H9 (cell line): ENCODE results near the gene THSD4. TPM values are rescaled to one million over a fixed set of nuclear protein-coding genes. Genes with fewer than 3 reads are reported as not detected.
A peak's percentile ranks its signal among the peaks of the same experiment; 100 is the strongest.

ENCODE experiments used
- DNase-seq: peaks from one replicate; pipeline ENCODE4 v3.0.0-alpha.2; 2017
- H2AFZ ChIP-seq: one replicate; pipeline ENCODE4 v1.6.1; 2013; ENCODE audit warnings: mild to moderate bottlenecking, low read length, control low read depth, moderate library complexity
- H2AK5ac ChIP-seq: 2 replicates; pipeline ENCODE4 v1.6.1; 2013; ENCODE audit warnings: low read length, control low read depth, mixed read lengths; ENCODE audit not compliant: insufficient read length
- H2BK120ac ChIP-seq: one replicate; pipeline ENCODE4 v1.6.1; 2013; ENCODE audit warnings: low read depth, mild to moderate bottlenecking, low read length, control low read depth, inconsistent platforms; ENCODE audit not compliant: poor library complexity, severe bottlenecking
- H2BK12ac ChIP-seq: 2 replicates; pipeline ENCODE4 v1.6.1; 2013; ENCODE audit warnings: low read length, control low read depth, mixed read lengths, low read depth; ENCODE audit not compliant: insufficient read length
- H2BK15ac ChIP-seq: 2 replicates; pipeline ENCODE4 v1.6.1; 2013; ENCODE audit warnings: low read depth, low read length, control low read depth
- H2BK20ac ChIP-seq: one replicate; pipeline ENCODE4 v1.6.1; 2013; ENCODE audit warnings: low read depth, mild to moderate bottlenecking, low read length, control low read depth, inconsistent platforms; ENCODE audit not compliant: poor library complexity, severe bottlenecking
- H2BK5ac ChIP-seq: 2 replicates; pipeline ENCODE4 v1.6.1; 2013; ENCODE audit warnings: low read length, control low read depth, mixed read lengths; ENCODE audit not compliant: insufficient read length
- H3K14ac ChIP-seq: 2 replicates; pipeline ENCODE4 v1.6.1; 2013; ENCODE audit warnings: low read length, control low read depth; ENCODE audit not compliant: insufficient read depth
- H3K18ac ChIP-seq: 2 replicates; pipeline ENCODE4 v1.6.1; 2013; ENCODE audit warnings: low read depth, mild to moderate bottlenecking, mixed read lengths, low read length, control low read depth; ENCODE audit not compliant: insufficient read length
- H3K23ac ChIP-seq: 2 replicates; pipeline ENCODE4 v1.6.1; 2013; ENCODE audit warnings: low read length, control low read depth, mixed read lengths, low read depth; ENCODE audit not compliant: insufficient read length
- H3K23me2 ChIP-seq: 2 replicates; pipeline ENCODE4 v1.6.1; 2013; ENCODE audit warnings: low read depth, mild to moderate bottlenecking, mixed read lengths, low read length, control low read depth; ENCODE audit not compliant: insufficient read length, poor library complexity, severe bottlenecking
- H3K27ac ChIP-seq: 2 replicates; pipeline ENCODE4 v1.5.1; 2013; ENCODE audit warnings: low read length, control low read depth, mixed read lengths, low read depth; ENCODE audit not compliant: insufficient read length
- H3K27me3 ChIP-seq: 2 replicates; pipeline ENCODE4 v1.6.1; 2013; ENCODE audit warnings: low read length, control low read depth, inconsistent platforms; ENCODE audit not compliant: insufficient read depth
- H3K4ac ChIP-seq: 2 replicates; pipeline ENCODE4 v1.6.1; 2013; ENCODE audit warnings: low read depth, mild to moderate bottlenecking, control low read depth, inconsistent platforms, low read length, moderate library complexity
- H3K4me1 ChIP-seq: 2 replicates; pipeline ENCODE4 v1.6.1; 2013; ENCODE audit warnings: low read length, control low read depth, inconsistent platforms; ENCODE audit not compliant: insufficient read depth
- H3K4me2 ChIP-seq: 2 replicates; pipeline ENCODE4 v1.6.1; 2013; ENCODE audit warnings: low read length, control low read depth, mixed read lengths; ENCODE audit not compliant: insufficient read length, insufficient read depth
- H3K56ac ChIP-seq: 2 replicates; pipeline ENCODE4 v1.6.1; 2013; ENCODE audit warnings: low read depth, mild to moderate bottlenecking, mixed read lengths, low read length, control low read depth; ENCODE audit not compliant: insufficient read length
- H3K79me1 ChIP-seq: 2 replicates; pipeline ENCODE4 v1.6.1; 2013; ENCODE audit warnings: low read depth, mild to moderate bottlenecking, moderate library complexity, low read length, control low read depth, inconsistent platforms; ENCODE audit not compliant: insufficient read depth, poor library complexity, severe bottlenecking
- H3K79me2 ChIP-seq: 2 replicates; pipeline ENCODE4 v1.6.1; 2013; ENCODE audit warnings: low read length, control low read depth, inconsistent platforms; ENCODE audit not compliant: insufficient read depth
- H3K9ac ChIP-seq: 2 replicates; pipeline ENCODE4 v1.6.1; 2013; ENCODE audit warnings: low read length, control low read depth, mixed read lengths; ENCODE audit not compliant: insufficient read length; ENCODE audit errors: extremely low read depth
- H3K9me3 ChIP-seq: one replicate; pipeline ENCODE4 v1.6.1; 2013; ENCODE audit warnings: low read depth, low read length, inconsistent platforms; ENCODE audit not compliant: control insufficient read depth
- H3T11ph ChIP-seq: one replicate; pipeline ENCODE4 v1.6.1; 2013; ENCODE audit warnings: mild to moderate bottlenecking, low read length, control low read depth, inconsistent platforms
- H4K20me1 ChIP-seq: one replicate; pipeline ENCODE4 v1.6.1; 2013; ENCODE audit not compliant: control insufficient read depth, insufficient read length, insufficient read depth
- H4K5ac ChIP-seq: 2 replicates; pipeline ENCODE4 v1.6.1; 2013; ENCODE audit warnings: low read depth, mild to moderate bottlenecking, mixed read lengths, low read length, control low read depth; ENCODE audit not compliant: insufficient read length
- H4K8ac ChIP-seq: replicated peaks from 2 replicates; pipeline ENCODE4 v1.6.1; 2013; ENCODE audit warnings: low read length, control low read depth, mixed read lengths, low read depth; ENCODE audit not compliant: insufficient read length
- H4K91ac ChIP-seq: 2 replicates; pipeline ENCODE4 v1.6.1; 2013; ENCODE audit warnings: low read depth, mild to moderate bottlenecking, moderate library complexity, mixed read lengths, low read length, control low read depth; ENCODE audit not compliant: insufficient read length
- H3K27ac Mint-ChIP-seq, 3 experiments: 2 replicates in 2 of 3; 3 replicates in 1 of 3; pipeline ENCODE4 v1.8.0; 2020 to 2021; ENCODE audit warnings: mixed read lengths in 3 of 3, mild to moderate bottlenecking in 1 of 3, moderate library complexity in 1 of 3
- H3K27me3 Mint-ChIP-seq: 2 replicates; pipeline ENCODE4 v1.8.0; 2021; ENCODE audit warnings: low read depth, mild to moderate bottlenecking, moderate library complexity, mixed read lengths
- H3K36me3 Mint-ChIP-seq, 3 experiments: 2 replicates in 2 of 3; 3 replicates in 1 of 3; pipeline ENCODE4 v1.8.0; 2020 to 2021; ENCODE audit warnings: low read depth in 3 of 3, mixed read lengths in 3 of 3; ENCODE audit not compliant: insufficient read depth in 1 of 3
- H3K4me1 Mint-ChIP-seq, 2 experiments: 2 replicates each; pipeline ENCODE4 v1.8.0; 2020; ENCODE audit warnings: mixed read lengths in 2 of 2
- H3K4me3 Mint-ChIP-seq, 2 experiments: 2 replicates in 1 of 2; 3 replicates in 1 of 2; pipeline ENCODE4 v1.8.0; 2020 to 2021; ENCODE audit warnings: mild to moderate bottlenecking in 2 of 2, mixed read lengths in 2 of 2, moderate library complexity in 1 of 2
- H3K9me3 Mint-ChIP-seq, 2 experiments: 2 replicates in 1 of 2; 3 replicates in 1 of 2; pipeline ENCODE4 v1.8.0; 2020; ENCODE audit warnings: mild to moderate bottlenecking in 2 of 2, mixed read lengths in 2 of 2, moderate library complexity in 1 of 2
- CTCF ChIP-seq: fragments of 200-600 bp; sonication (generic); conservative IDR thresholded peaks from 3 replicates; pipeline ENCODE4 v1.8.0; 2021; ENCODE audit warnings: antibody characterized with exemption, mild to moderate bottlenecking
- WGBS: extraction: QIAGEN DNeasy Blood & Tissue Kit; methylation state at CpG from one replicate; pipeline ENCODE4 v1.1.7; 2013; ENCODE audit warnings: missing lambda C conversion rate, low lambda C conversion rate, mixed read lengths; ENCODE audit not compliant: insufficient read length; ENCODE audit errors: extremely low coverage; 5-methylcytosine and 5-hydroxymethylcytosine counted together
- total RNA-seq: library from RNA; stranded (reverse); gene quantifications from 2 replicates; pipeline ENCODE4 v1.2.1, GENCODE V29; 2021

Gene THSD4
- total RNA-seq, 1 experiment from 2014 or later = 5.5 TPM

GRCh38 chr15:71393383-71393782, 278.1 kb downstream of the THSD4 start:
- Histone ChIP-seq H3K4me2 (no peak overlapping the region), H2AFZ (no peak overlapping the region), H2AK5ac (no peak overlapping the region), H2BK20ac (no peak overlapping the region), H3K27ac (no peak overlapping the region), H3K27me3 (no peaks in the 10 kb centered on the region), H4K8ac (no peak overlapping the region), H4K20me1 (no peaks in the 10 kb centered on the region), H3K23ac (no peak overlapping the region), H2BK12ac (no peak overlapping the region), H3T11ph (no peak overlapping the region), H3K9ac (no peak overlapping the region), H3K56ac (no peak overlapping the region), H3K4ac (no peak overlapping the region), H3K79me1 (no peaks in the 10 kb centered on the region), H4K91ac (no peak overlapping the region), H3K9me3 (no peaks in the 10 kb centered on the region), H3K23me2 (no peaks in the 10 kb centered on the region), H3K18ac (no peak overlapping the region), H2BK5ac (no peak overlapping the region), H3K4me1 (peaks cover under 1% of the 10 kb centered on the region; the same call in 1 of the 2 replicates), H2BK120ac (no peak overlapping the region), H3K14ac (no peak overlapping the region), H4K5ac (no peak overlapping the region), H2BK15ac (no peak overlapping the region), H3K79me2 (no peaks in the 10 kb centered on the region)
- no peaks in the 10 kb centered on the region; the same call in 1 of the 2 replicates for H3K27me3 Mint-ChIP-seq
- peaks cover 0 to 11% (median 6%) of the 10 kb centered on the region in 3 experiments; a peak in 5 of 7 replicates for H3K36me3 Mint-ChIP-seq
- TF ChIP-seq CTCF = no peak
- peak overlapping the region in 1 of 3 experiments; percentile 76; a peak in 2 of 7 replicates for H3K27ac Mint-ChIP-seq
- no peak overlapping the region for H3K4me3 Mint-ChIP-seq
- no peak for DNase-seq
- H3K9me3 Mint-ChIP-seq = peaks cover 4 to 6% of the 10 kb centered on the region in 2 experiments
- WGBS = no CpG with 5 or more reads among the region's 3 CpGs
- peaks cover 37 to 43% of the 10 kb centered on the region in 2 experiments for H3K4me1 Mint-ChIP-seq
